22Rv1 (cell line): Measurements from ENCODE around the gene SNRPE.

Experiments
- H3K27ac ChIP-seq: fragments of 450-650 bp; 2 replicates; pipeline ENCODE4 v1.5.1; 2017
- ZFX ChIP-seq: fragments of 450-650 bp; IDR thresholded peaks from 2 replicates; pipeline ENCODE4 v1.6.1; 2017; ENCODE audit warnings: antibody characterized with exemption, borderline replicate concordance
- TF ChIP-seq, protein P1 (sequence below): fragments of 450-650 bp; IDR thresholded peaks from 2 replicates; pipeline ENCODE4 v1.5.1; 2017; ENCODE audit warnings: mild to moderate bottlenecking

The SNRPE gene

DNA sequence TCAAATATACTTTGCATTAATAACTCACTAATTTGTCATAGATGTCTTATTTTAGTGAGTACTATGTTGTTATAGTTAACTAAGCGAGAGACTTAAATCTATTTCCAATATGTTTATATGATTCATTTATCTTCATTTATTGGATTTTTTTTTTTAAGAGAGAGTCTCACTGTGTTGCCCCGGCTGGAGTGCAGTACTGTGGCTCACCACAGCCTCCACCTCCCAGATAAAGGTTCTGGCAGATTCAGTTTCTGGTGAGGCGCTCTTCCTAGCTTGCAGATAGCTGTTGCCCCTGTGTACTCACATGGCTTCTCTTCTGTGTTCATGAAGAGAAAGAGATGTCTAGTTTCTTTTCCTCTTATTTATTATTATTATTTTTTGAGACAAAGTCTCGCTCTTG is 43.9 kb downstream of the SNRPE start:
- no peak for TF ChIP-seq ZFX
- TF ChIP-seq, protein P1, sequence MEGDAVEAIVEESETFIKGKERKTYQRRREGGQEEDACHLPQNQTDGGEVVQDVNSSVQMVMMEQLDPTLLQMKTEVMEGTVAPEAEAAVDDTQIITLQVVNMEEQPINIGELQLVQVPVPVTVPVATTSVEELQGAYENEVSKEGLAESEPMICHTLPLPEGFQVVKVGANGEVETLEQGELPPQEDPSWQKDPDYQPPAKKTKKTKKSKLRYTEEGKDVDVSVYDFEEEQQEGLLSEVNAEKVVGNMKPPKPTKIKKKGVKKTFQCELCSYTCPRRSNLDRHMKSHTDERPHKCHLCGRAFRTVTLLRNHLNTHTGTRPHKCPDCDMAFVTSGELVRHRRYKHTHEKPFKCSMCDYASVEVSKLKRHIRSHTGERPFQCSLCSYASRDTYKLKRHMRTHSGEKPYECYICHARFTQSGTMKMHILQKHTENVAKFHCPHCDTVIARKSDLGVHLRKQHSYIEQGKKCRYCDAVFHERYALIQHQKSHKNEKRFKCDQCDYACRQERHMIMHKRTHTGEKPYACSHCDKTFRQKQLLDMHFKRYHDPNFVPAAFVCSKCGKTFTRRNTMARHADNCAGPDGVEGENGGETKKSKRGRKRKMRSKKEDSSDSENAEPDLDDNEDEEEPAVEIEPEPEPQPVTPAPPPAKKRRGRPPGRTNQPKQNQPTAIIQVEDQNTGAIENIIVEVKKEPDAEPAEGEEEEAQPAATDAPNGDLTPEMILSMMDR: no peak
- no peak overlapping the region for H3K27ac ChIP-seq

- TF ChIP-seq, protein P1: no peak
- TF ChIP-seq ZFX: no peak
- H3K27ac ChIP-seq: no peak overlapping the region
These were observed 45.5 kb downstream of the SNRPE start for GRCh38 chr1:203906932-203907331.

DNA sequence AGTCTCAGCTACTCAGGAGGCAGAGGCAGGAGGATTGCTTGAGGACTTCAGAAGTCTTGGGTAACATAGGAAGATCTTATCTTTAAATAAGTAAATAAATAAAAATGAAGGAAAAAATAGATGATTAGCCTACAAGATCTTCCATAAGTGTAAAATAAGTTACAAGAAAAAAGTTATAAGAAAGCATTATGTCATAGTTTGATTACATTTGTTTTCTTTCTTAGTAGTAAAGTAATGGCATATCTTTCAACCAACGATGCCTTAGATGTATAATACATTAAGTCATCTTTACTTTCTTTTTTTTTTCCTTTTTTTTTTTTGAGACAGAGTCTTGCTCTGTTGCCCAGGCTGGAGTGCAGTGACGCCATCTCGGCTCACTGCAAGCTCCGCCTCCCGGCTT is 46.5 kb downstream of the SNRPE start:
- no peak for TF ChIP-seq ZFX
- TF ChIP-seq, protein P1: no peak
- no peak overlapping the region for H3K27ac ChIP-seq

GRCh38 chr1:203911806-203912205 is 50.4 kb downstream of the SNRPE start:
- TF ChIP-seq, protein P1: no peak
- no peak for TF ChIP-seq ZFX

GRCh38 chr1:203913073-203913521 is 51.7 kb downstream of the SNRPE start:
- H3K27ac ChIP-seq: no peak overlapping the region
- TF ChIP-seq, protein P1: no peak
- TF ChIP-seq ZFX: no peak

More at GRCh38 chr1:203911806-203912205, 50.4 kb downstream of the SNRPE start:
- H3K27ac ChIP-seq: no peak overlapping the region

GRCh38 chr1:203914292-203914691 is 52.9 kb downstream of the SNRPE start:
- TF ChIP-seq ZFX: no peak
- TF ChIP-seq, protein P1: no peak
- H3K27ac ChIP-seq: no peak overlapping the region

DNA sequence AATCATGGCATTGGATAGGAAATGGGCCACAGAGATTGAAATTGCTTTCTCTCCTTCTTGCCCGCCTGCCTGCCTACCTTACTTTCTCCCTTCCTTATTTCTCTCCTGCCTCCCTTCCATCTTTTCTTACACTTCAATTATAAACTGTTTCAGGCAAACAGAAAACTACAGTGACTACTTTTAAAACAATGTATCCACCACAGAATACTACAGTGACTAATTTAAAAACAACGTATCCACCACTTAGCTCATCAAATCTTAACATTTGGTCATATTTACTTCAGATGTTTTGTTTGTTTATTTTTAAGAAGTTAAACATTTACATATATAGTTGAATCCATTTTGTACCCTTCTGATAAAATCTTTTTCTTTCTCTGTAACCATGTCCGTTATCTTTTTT is 54.4 kb downstream of the SNRPE start:
- TF ChIP-seq, protein P1: no peak
- no peak for TF ChIP-seq ZFX
- H3K27ac ChIP-seq: peak overlapping the region; percentile 57
